GM12864 (cell line): ENCODE data around the gene STAG2.
"Not testable (repeated sequence)": the region's sequence is repeated elsewhere in the genome, so short reads cannot be mapped to it uniquely, and the experiment has no call there.

ENCODE experiments used
- DNase-seq: peaks from one replicate; pipeline ENCODE4 v3.0.0-alpha.2; 2011; ENCODE audit warnings: low read depth
- H3K4me3 ChIP-seq: 2 replicates; pipeline ENCODE4 v1.5.1; 2011; ENCODE audit warnings: mild to moderate bottlenecking, low read depth, low read length, control low read depth
- TF ChIP-seq, protein P1 (sequence below): IDR thresholded peaks from 2 replicates; pipeline ENCODE4 v1.5.1; 2011; ENCODE audit warnings: low read depth, mild to moderate bottlenecking, moderate library complexity, low read length, control low read depth, inconsistent platforms; ENCODE audit errors: missing control alignments

The STAG2 gene

GRCh38 chrX:124028182-124028581, 66.7 kb downstream of the STAG2 start:
- TF ChIP-seq, protein P1, sequence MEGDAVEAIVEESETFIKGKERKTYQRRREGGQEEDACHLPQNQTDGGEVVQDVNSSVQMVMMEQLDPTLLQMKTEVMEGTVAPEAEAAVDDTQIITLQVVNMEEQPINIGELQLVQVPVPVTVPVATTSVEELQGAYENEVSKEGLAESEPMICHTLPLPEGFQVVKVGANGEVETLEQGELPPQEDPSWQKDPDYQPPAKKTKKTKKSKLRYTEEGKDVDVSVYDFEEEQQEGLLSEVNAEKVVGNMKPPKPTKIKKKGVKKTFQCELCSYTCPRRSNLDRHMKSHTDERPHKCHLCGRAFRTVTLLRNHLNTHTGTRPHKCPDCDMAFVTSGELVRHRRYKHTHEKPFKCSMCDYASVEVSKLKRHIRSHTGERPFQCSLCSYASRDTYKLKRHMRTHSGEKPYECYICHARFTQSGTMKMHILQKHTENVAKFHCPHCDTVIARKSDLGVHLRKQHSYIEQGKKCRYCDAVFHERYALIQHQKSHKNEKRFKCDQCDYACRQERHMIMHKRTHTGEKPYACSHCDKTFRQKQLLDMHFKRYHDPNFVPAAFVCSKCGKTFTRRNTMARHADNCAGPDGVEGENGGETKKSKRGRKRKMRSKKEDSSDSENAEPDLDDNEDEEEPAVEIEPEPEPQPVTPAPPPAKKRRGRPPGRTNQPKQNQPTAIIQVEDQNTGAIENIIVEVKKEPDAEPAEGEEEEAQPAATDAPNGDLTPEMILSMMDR, result no peak
- no peak for DNase-seq
- H3K4me3 ChIP-seq, result no peak overlapping the region

DNA sequence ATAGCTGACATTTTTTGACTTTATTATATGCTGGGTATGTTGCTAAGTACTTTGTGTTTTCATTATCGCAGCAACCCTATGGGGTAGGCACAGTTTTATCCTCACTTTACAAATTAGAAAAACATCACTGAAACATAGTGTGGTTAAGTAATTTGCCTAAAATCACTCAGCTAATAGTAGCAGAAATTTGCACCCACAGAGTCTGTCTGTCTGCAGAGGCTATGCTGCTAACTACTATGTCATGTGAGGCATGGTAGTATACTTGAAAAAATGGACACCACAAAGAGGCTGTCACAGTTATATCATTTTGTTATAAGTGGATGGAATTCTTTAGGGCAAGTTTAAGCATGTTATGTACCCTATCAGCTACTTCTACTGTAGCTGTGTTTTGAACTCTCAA, 69.0 kb downstream of the STAG2 start:
- no peak overlapping the region for H3K4me3 ChIP-seq

DNA sequence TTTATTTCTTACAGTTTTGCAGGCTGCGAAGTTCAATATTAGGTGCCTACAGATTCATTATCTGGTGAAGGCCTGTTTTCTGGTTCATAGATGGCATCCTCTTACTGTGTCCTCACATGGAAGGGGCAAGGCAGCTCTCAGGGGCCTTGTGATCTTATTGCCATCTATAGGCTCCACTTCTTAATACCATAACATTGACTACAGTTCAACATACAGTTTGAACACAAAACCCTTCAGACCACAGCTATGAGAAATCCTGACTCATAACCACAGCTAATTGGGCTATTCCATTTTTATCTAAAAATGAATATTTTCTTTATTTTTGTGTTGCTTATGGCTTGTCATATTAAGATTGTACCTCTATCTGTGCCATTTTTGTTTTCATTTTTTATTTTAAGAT, 72.3 kb downstream of the STAG2 start:
- no peak overlapping the region for H3K4me3 ChIP-seq
- TF ChIP-seq, protein P1, result no peak
- DNase-seq, result no peak

More for the DNA sequence above, 69.0 kb downstream of the STAG2 start:
- TF ChIP-seq, protein P1, result no peak
- no peak for DNase-seq

- TF ChIP-seq, protein P1, result no peak
- DNase-seq, result no peak
- H3K4me3 ChIP-seq, result no peak overlapping the region
Measured at GRCh38 chrX:124035657-124036056, 74.2 kb downstream of the STAG2 start.

GRCh38 chrX:124042042-124042441, 80.5 kb downstream of the STAG2 start:
- DNase-seq, result no peak

DNA sequence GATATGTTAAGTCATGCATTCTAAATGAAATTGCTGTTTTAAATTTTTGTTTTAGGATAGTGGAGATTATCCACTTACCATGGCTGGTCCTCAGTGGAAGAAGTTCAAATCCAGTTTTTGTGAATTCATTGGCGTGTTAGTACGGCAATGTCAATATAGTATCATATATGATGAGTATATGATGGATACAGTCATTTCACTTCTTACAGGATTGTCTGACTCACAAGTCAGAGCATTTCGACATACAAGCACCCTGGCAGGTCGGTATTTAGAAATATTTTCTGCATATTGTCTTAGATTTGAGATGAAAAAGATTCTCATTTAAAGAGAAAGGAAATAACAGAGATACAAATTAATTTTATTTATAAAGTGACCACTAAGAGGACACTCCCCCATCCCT, 83.6 kb downstream of the STAG2 start:
- TF ChIP-seq, protein P1, result no peak
- H3K4me3 ChIP-seq, result no peak overlapping the region
- DNase-seq, result no peak

More at GRCh38 chrX:124042042-124042441, 80.5 kb downstream of the STAG2 start:
- H3K4me3 ChIP-seq, result no peak overlapping the region
- TF ChIP-seq, protein P1, result no peak

DNA sequence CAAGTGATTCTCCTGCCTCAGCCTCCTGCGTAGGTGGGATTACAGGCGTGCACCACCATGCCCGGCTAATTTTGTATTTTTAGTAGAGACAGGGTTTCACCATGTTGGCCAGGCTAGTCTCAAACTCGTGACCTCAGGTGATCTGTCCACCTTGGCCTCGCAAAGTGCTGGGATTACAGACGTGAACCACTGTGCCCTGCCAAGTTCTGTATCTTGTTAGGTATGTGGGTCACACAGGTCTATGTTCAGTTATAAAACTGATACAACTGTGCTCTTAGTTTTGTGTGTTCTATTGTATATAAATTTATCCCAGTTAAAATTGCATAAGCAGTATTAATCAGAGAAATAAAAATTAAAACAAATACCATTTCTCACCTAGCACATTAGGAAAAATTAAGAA, 122.9 kb downstream of the STAG2 start:
- H3K4me3 ChIP-seq, DNase-seq: not testable (repeated sequence)

GRCh38 chrX:124085063-124085462, 123.6 kb downstream of the STAG2 start:
- H3K4me3 ChIP-seq, result no peak overlapping the region
- DNase-seq, result no peak
- TF ChIP-seq, protein P1, result no peak
